Activated naive CD8-positive, alpha-beta T cell treated with anti-CD3 and anti-CD28 coated beads, Interleukin-2, amount 10 ng/mL, durations not matched to agents 7 days and 5 days (primary cell): Measurements from ENCODE around the gene NAGS. TPM values are rescaled to one million over a fixed set of nuclear protein-coding genes. Genes with fewer than 3 reads are reported as not detected.

ENCODE experiments used
- ATAC-seq: fragments of 150-1000 bp; cut with Tn5 transposase; one replicate; pipeline ENCODE4 v1.10.0; 2021; ENCODE audit warnings: low read depth, moderate library complexity
- POLR2A ChIA-PET: fragments of 350-600 bp; sonication (Branson Sonifier 250); formaldehyde crosslinking; loops from one replicate; lab custom pipeline; 2021; ENCODE audit warnings: antibody characterized with exemption; lab: Charles Lee
- DNase-seq: peaks from one replicate; pipeline ENCODE4 v3.0.0; 2021
- H3K27ac Mint-ChIP-seq: one replicate; pipeline ENCODE4 v1.8.0; 2022; ENCODE audit warnings: mild to moderate bottlenecking, mixed read lengths
- H3K27me3 Mint-ChIP-seq: one replicate; pipeline ENCODE4 v1.8.0; 2022; ENCODE audit warnings: mild to moderate bottlenecking, moderate library complexity, mixed read lengths
- H3K36me3 Mint-ChIP-seq: one replicate; pipeline ENCODE4 v1.8.0; 2021; ENCODE audit warnings: mild to moderate bottlenecking, mixed read lengths
- H3K4me1 Mint-ChIP-seq: one replicate; pipeline ENCODE4 v1.8.0; 2021; ENCODE audit warnings: mixed read lengths
- H3K4me3 Mint-ChIP-seq: one replicate; pipeline ENCODE4 v1.8.0; 2022; ENCODE audit warnings: mild to moderate bottlenecking, moderate library complexity, mixed read lengths
- H3K9me3 Mint-ChIP-seq: one replicate; pipeline ENCODE4 v1.8.0; 2021; ENCODE audit warnings: mixed read lengths
- total RNA-seq, 2 experiments: library from RNA; stranded (reverse); gene quantifications; one replicate each; pipeline ENCODE4 v1.2.3, GENCODE V29; 2021

The NAGS gene
- total RNA-seq, 2 experiments from 2014 or later = 1.4 TPM

- DNase-seq (no peak), ATAC-seq (no peak)
- Mint-ChIP-seq H3K27ac (no peak overlapping the region), H3K36me3 (no peaks in the 10 kb centered on the region), H3K27me3 (peaks cover 26% of the 10 kb centered on the region), H3K9me3 (no peaks in the 10 kb centered on the region), H3K4me1 (peaks cover 5% of the 10 kb centered on the region), H3K4me3 (no peak overlapping the region)
- POLR2A ChIA-PET = no interaction called here
Observed at GRCh38 chr17:43975898-43976297, 28.5 kb upstream of the NAGS start.

- DNase-seq (no peak), ATAC-seq (no peak)
- no peak overlapping the region for H3K4me3 Mint-ChIP-seq
- POLR2A ChIA-PET = no interaction called here
- no peaks in the 10 kb centered on the region for H3K9me3 Mint-ChIP-seq
- H3K27ac Mint-ChIP-seq = no peak overlapping the region
- H3K4me1 Mint-ChIP-seq = no peaks in the 10 kb centered on the region
- no peaks in the 10 kb centered on the region for H3K36me3 Mint-ChIP-seq
- H3K27me3 Mint-ChIP-seq = peaks cover 33% of the 10 kb centered on the region
Observed at GRCh38 chr17:43976963-43977837, 27.2 kb upstream of the NAGS start.

GRCh38 chr17:43978078-43978477, 26.3 kb upstream of the NAGS start:
- ATAC-seq (no peak), DNase-seq (no peak)
- POLR2A ChIA-PET = no interaction called here
- Mint-ChIP-seq H3K9me3 (no peaks in the 10 kb centered on the region), H3K36me3 (no peaks in the 10 kb centered on the region), H3K4me1 (no peaks in the 10 kb centered on the region), H3K27me3 (peaks cover 40% of the 10 kb centered on the region), H3K27ac (no peak overlapping the region), H3K4me3 (no peak overlapping the region)

- DNase-seq (no peak), ATAC-seq (no peak)
- Mint-ChIP-seq H3K36me3 (no peaks in the 10 kb centered on the region), H3K27ac (no peak overlapping the region), H3K4me3 (no peak overlapping the region), H3K27me3 (peaks cover 43% of the 10 kb centered on the region), H3K4me1 (no peaks in the 10 kb centered on the region), H3K9me3 (no peaks in the 10 kb centered on the region)
- POLR2A ChIA-PET = interaction anchor here (0.7 kb wide), 1 partner anchor 76 kb away, joined by 4 read pairs; no protein-coding TSS in a partner anchor
Observed at GRCh38 chr17:43979011-43979410, 25.4 kb upstream of the NAGS start.

GRCh38 chr17:43979671-43980070, 24.8 kb upstream of the NAGS start:
- H3K27me3 Mint-ChIP-seq = peaks cover 47% of the 10 kb centered on the region

GRCh38 chr17:43982171-43982570, 22.3 kb upstream of the NAGS start:
- Mint-ChIP-seq H3K27ac (no peak overlapping the region), H3K9me3 (no peaks in the 10 kb centered on the region), H3K27me3 (peaks cover 63% of the 10 kb centered on the region), H3K36me3 (no peaks in the 10 kb centered on the region), H3K4me3 (no peak overlapping the region), H3K4me1 (peaks cover 9% of the 10 kb centered on the region)
- POLR2A ChIA-PET = no interaction called here
- ATAC-seq = no peak
- DNase-seq = no peak

More at GRCh38 chr17:43979671-43980070, 24.8 kb upstream of the NAGS start:
- POLR2A ChIA-PET = interaction anchor here (0.7 kb wide), 1 partner anchor 76 kb away, joined by 4 read pairs; no protein-coding TSS in a partner anchor
- ATAC-seq (no peak), DNase-seq (no peak)
- Mint-ChIP-seq H3K4me1 (no peaks in the 10 kb centered on the region), H3K27ac (no peak overlapping the region), H3K36me3 (no peaks in the 10 kb centered on the region), H3K4me3 (no peak overlapping the region), H3K9me3 (no peaks in the 10 kb centered on the region)

GRCh38 chr17:43983196-43983514, 21.3 kb upstream of the NAGS start:
- POLR2A ChIA-PET = no interaction called here
- H3K4me1 Mint-ChIP-seq = peaks cover 9% of the 10 kb centered on the region
- H3K4me3 Mint-ChIP-seq = peak overlapping the region; percentile 48
- ATAC-seq (no peak), DNase-seq (no peak)
- H3K27me3 Mint-ChIP-seq = peaks cover 71% of the 10 kb centered on the region
- no peaks in the 10 kb centered on the region for H3K36me3 Mint-ChIP-seq
- no peaks in the 10 kb centered on the region for H3K9me3 Mint-ChIP-seq
- no peak overlapping the region for H3K27ac Mint-ChIP-seq

GRCh38 chr17:43983515-43984411, 20.7 kb upstream of the NAGS start:
- H3K4me3 Mint-ChIP-seq = peak overlapping the region; percentile 48
- peaks cover 70% of the 10 kb centered on the region for H3K27me3 Mint-ChIP-seq
- no peaks in the 10 kb centered on the region for H3K36me3 Mint-ChIP-seq
- peak; percentile 48 for DNase-seq
- no peak overlapping the region for H3K27ac Mint-ChIP-seq
- no peaks in the 10 kb centered on the region for H3K9me3 Mint-ChIP-seq
- H3K4me1 Mint-ChIP-seq = peaks cover 9% of the 10 kb centered on the region
- peak; percentile 49 for ATAC-seq
- POLR2A ChIA-PET = no interaction called here

GRCh38 chr17:43984521-43984920, 19.9 kb upstream of the NAGS start:
- Mint-ChIP-seq H3K4me3 (no peak overlapping the region), H3K36me3 (no peaks in the 10 kb centered on the region), H3K9me3 (no peaks in the 10 kb centered on the region), H3K4me1 (peaks cover 9% of the 10 kb centered on the region), H3K27ac (no peak overlapping the region), H3K27me3 (peaks cover 69% of the 10 kb centered on the region)
- POLR2A ChIA-PET = no interaction called here
- DNase-seq = no peak
- no peak for ATAC-seq

GRCh38 chr17:43986225-43986981, 18.0 kb upstream of the NAGS start:
- Mint-ChIP-seq H3K9me3 (no peaks in the 10 kb centered on the region), H3K36me3 (no peaks in the 10 kb centered on the region), H3K4me1 (peaks cover 9% of the 10 kb centered on the region), H3K27me3 (peaks cover 60% of the 10 kb centered on the region), H3K27ac (no peak overlapping the region), H3K4me3 (no peak overlapping the region)
- DNase-seq (no peak), ATAC-seq (no peak)
- POLR2A ChIA-PET = no interaction called here

- H3K4me3 Mint-ChIP-seq = no peak overlapping the region
- ATAC-seq = no peak
- H3K9me3 Mint-ChIP-seq = no peaks in the 10 kb centered on the region
- no peak for DNase-seq
- peaks cover 9% of the 10 kb centered on the region for H3K4me1 Mint-ChIP-seq
- H3K36me3 Mint-ChIP-seq = no peaks in the 10 kb centered on the region
- peaks cover 52% of the 10 kb centered on the region for H3K27me3 Mint-ChIP-seq
- POLR2A ChIA-PET = no interaction called here
- no peak overlapping the region for H3K27ac Mint-ChIP-seq
Observed at GRCh38 chr17:43987131-43988021, 17.0 kb upstream of the NAGS start.

- no peaks in the 10 kb centered on the region for H3K9me3 Mint-ChIP-seq
- DNase-seq = no peak
- H3K36me3 Mint-ChIP-seq = no peaks in the 10 kb centered on the region
- H3K4me1 Mint-ChIP-seq = peaks cover 9% of the 10 kb centered on the region
- H3K4me3 Mint-ChIP-seq = no peak overlapping the region
- no peak overlapping the region for H3K27ac Mint-ChIP-seq
- peaks cover 43% of the 10 kb centered on the region for H3K27me3 Mint-ChIP-seq
- ATAC-seq = no peak
- POLR2A ChIA-PET = no interaction called here
Observed at GRCh38 chr17:43988301-43988700, 16.1 kb upstream of the NAGS start.
